ENCODE results near the gene CORO1C. TPM values are rescaled to one million over a fixed set of nuclear protein-coding genes. Genes with fewer than 3 reads are reported as not detected.
A peak's percentile ranks its signal among the peaks of the same experiment; 100 is the strongest.

Gene CORO1C
- total and polyA plus RNA-seq, 2 experiments from 2014 or later, result 170 to 403 TPM

DNA sequence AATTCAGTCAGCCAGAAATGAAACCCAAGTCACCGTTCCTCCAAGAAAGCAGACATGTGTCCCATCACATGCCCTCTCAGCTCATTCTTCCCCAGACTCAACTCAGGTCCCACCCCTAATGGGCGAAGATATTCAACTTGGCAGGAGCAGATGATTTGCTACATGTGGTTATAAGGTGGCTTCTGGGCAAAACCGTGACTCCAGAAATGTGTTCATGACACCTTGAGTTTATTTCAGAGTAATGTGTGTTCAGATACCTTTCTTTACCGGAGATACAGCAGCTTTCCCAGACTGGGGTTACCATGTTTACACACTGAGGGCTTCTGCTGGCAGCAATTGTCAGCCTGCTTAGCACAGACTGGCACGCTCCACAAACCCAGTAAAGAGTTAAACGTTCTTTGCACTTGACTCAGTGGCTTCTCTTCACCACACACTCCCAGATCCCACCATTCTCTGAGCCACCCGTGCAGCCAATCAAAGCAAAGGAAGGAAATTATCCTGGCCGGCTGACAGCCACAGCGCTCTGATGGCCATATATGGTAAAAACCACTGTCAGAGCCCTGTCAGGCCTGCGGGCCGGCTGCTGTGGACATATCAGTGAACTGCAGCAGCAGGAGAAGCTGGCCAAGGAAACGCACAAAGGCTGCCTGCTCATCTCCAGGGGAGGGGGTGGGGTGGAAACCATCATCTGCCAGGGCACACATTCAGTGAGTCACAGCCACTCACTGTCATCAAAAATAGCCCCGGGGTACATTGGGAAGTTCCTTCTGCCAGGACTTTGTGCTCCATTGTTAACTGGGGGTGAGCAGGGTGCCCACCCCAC lies 39.9 kb downstream of the CORO1C start:
- H3K9me2 ChIP-seq (ENCODE audit: insufficient read depth), result no peaks in the 10 kb centered on the region
- H3K79me2 ChIP-seq (ENCODE audit: insufficient read depth), result peaks cover 94% of the 10 kb centered on the region
- no peaks in the 10 kb centered on the region for H3K9me3 ChIP-seq (ENCODE audit: low read depth)
- H3F3A ChIP-seq (ENCODE audit: insufficient read depth), result peaks cover 89% of the 10 kb centered on the region
- H3K4me2 ChIP-seq (ENCODE audit: unreplicated experiment), result peak overlapping the region; percentile 87
- no peak for TF ChIP-seq EZH2phosphoT487 (IDR thresholded peaks at IDR 0.05; ENCODE audit: insufficient read depth, low read depth)
- no peak for TF ChIP-seq EZH2 (IDR thresholded peaks at IDR 0.05; ENCODE audit: insufficient read depth, poor library complexity, severe bottlenecking)
- 3% methylated on average over 13 of the region's 13 CpGs for WGBS, 2 experiments (ENCODE audit: low coverage in 1 of 2, low lambda C conversion rate in 2 of 2, missing lambda C conversion rate in 2 of 2)
- H3K9ac ChIP-seq, result peak overlapping the region; percentile 83
- H3K4me3 ChIP-seq, result peak overlapping the region; percentile 56
- in situ Hi-C loops (cut with MboI), result no loop called here
- DNase-seq, result peak; percentile 100
- H3K27ac ChIP-seq, result peak overlapping the region; percentile 99
- H3K27me3 ChIP-seq (replicated peaks; ENCODE audit: insufficient read depth), result no peaks in the 10 kb centered on the region
- peaks cover 79% of the 10 kb centered on the region for H3K4me1 ChIP-seq (ENCODE audit: insufficient read depth)
- H3K36me3 ChIP-seq (ENCODE audit: low read depth), result peaks cover 27% of the 10 kb centered on the region
- no peaks in the 10 kb centered on the region for H4K20me1 ChIP-seq (ENCODE audit: insufficient read depth)
- H2AFZ ChIP-seq, result no peak overlapping the region

DNA sequence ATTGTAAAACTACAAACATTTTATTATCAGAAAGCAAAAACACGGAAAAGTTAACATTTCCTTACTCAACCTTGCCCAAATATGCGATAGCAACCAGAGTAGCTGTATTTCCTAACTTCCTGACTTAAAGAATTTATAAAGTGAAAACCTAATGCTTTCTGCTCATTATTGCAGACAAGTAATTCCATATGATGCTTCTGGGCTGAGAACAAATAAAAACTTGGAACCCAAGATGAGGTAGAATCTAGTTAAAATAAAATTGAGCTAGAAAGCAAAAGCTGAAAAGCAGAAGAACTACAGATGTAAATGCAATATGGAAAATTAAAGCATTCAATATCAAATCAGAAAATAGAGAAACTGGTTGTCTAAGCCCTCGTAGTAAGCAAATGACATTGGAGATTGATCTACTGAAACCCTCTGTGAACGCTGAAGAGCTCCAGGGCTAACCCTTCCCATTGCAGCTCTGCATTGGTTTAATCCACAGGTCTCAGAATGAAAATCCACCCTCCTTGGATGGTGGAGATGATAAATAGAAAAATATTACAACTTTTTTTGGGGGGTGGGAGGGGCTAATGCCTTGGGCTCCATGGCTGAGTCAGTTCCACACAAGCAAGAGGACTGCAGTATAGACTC lies 40.7 kb downstream of the CORO1C start:
- Histone ChIP-seq H3K79me2 (ENCODE audit: insufficient read depth) (peaks cover 95% of the 10 kb centered on the region), H3K4me2 (ENCODE audit: unreplicated experiment) (peak overlapping the region; percentile 87), H3K36me3 (ENCODE audit: low read depth) (peaks cover 27% of the 10 kb centered on the region), H3K9me2 (ENCODE audit: insufficient read depth) (no peaks in the 10 kb centered on the region), H2AFZ (no peak overlapping the region), H4K20me1 (ENCODE audit: insufficient read depth) (no peaks in the 10 kb centered on the region), H3F3A (ENCODE audit: insufficient read depth) (peaks cover 89% of the 10 kb centered on the region), H3K9me3 (ENCODE audit: low read depth) (no peaks in the 10 kb centered on the region), H3K9ac (peak overlapping the region; percentile 83), H3K27me3 (replicated peaks; ENCODE audit: insufficient read depth) (no peaks in the 10 kb centered on the region), H3K4me1 (ENCODE audit: insufficient read depth) (peaks cover 81% of the 10 kb centered on the region), H3K4me3 (peak overlapping the region; percentile 56), H3K27ac (peak overlapping the region; percentile 99)
- in situ Hi-C loops (cut with MboI), result no loop called here
- TF ChIP-seq EZH2 (IDR thresholded peaks at IDR 0.05; ENCODE audit: insufficient read depth, poor library complexity, severe bottlenecking) (no peak), EZH2phosphoT487 (IDR thresholded peaks at IDR 0.05; ENCODE audit: insufficient read depth, low read depth) (no peak)
- whole genome bisulfite sequencing, 2 experiments (ENCODE audit: low coverage in 1 of 2, low lambda C conversion rate in 2 of 2, missing lambda C conversion rate in 2 of 2), result 2 to 5% methylated on average over 4 of the region's 4 CpGs
- peak; percentile 20 for DNase-seq

GRCh38 chr12:108690191-108690518 lies 41.2 kb downstream of the CORO1C start:
- no peak for DNase-seq
- no peaks in the 10 kb centered on the region for H3K9me3 ChIP-seq (ENCODE audit: low read depth)
- peak overlapping the region; percentile 83 for H3K9ac ChIP-seq
- in situ Hi-C loops (cut with MboI), result no loop called here
- peaks cover 81% of the 10 kb centered on the region for H3K4me1 ChIP-seq (ENCODE audit: insufficient read depth)
- peak overlapping the region; percentile 99 for H3K27ac ChIP-seq
- H3K79me2 ChIP-seq (ENCODE audit: insufficient read depth), result peaks cover 95% of the 10 kb centered on the region
- H3K36me3 ChIP-seq (ENCODE audit: low read depth), result peaks cover 22% of the 10 kb centered on the region
- TF ChIP-seq EZH2phosphoT487 (IDR thresholded peaks at IDR 0.05; ENCODE audit: insufficient read depth, low read depth), result no peak
- no peak for TF ChIP-seq EZH2 (IDR thresholded peaks at IDR 0.05; ENCODE audit: insufficient read depth, poor library complexity, severe bottlenecking)
- H2AFZ ChIP-seq, result no peak overlapping the region
- H3K27me3 ChIP-seq (replicated peaks; ENCODE audit: insufficient read depth), result no peaks in the 10 kb centered on the region
- peaks cover 89% of the 10 kb centered on the region for H3F3A ChIP-seq (ENCODE audit: insufficient read depth)
- no peaks in the 10 kb centered on the region for H3K9me2 ChIP-seq (ENCODE audit: insufficient read depth)
- peak overlapping the region; percentile 56 for H3K4me3 ChIP-seq
- H3K4me2 ChIP-seq (ENCODE audit: unreplicated experiment), result peak overlapping the region; percentile 87
- H4K20me1 ChIP-seq (ENCODE audit: insufficient read depth), result peaks cover 3% of the 10 kb centered on the region

- in situ Hi-C loops (cut with MboI), result no loop called here
- Histone ChIP-seq H3K27ac (peak overlapping the region; percentile 99), H3K79me2 (ENCODE audit: insufficient read depth) (peaks cover 95% of the 10 kb centered on the region), H3K36me3 (ENCODE audit: low read depth) (peaks cover 19% of the 10 kb centered on the region), H3K9me2 (ENCODE audit: insufficient read depth) (no peaks in the 10 kb centered on the region), H4K20me1 (ENCODE audit: insufficient read depth) (peaks cover 4% of the 10 kb centered on the region), H3K4me2 (ENCODE audit: unreplicated experiment) (peak overlapping the region; percentile 87), H3F3A (ENCODE audit: insufficient read depth) (peaks cover 87% of the 10 kb centered on the region), H3K9ac (peak overlapping the region; percentile 83), H3K4me3 (peak overlapping the region; percentile 56), H3K27me3 (replicated peaks; ENCODE audit: insufficient read depth) (no peaks in the 10 kb centered on the region), H3K9me3 (ENCODE audit: low read depth) (no peaks in the 10 kb centered on the region), H3K4me1 (ENCODE audit: insufficient read depth) (peaks cover 81% of the 10 kb centered on the region), H2AFZ (no peak overlapping the region)
- TF ChIP-seq EZH2 (IDR thresholded peaks at IDR 0.05; ENCODE audit: insufficient read depth, poor library complexity, severe bottlenecking), result no peak
- no peak for TF ChIP-seq EZH2phosphoT487 (IDR thresholded peaks at IDR 0.05; ENCODE audit: insufficient read depth, low read depth)
- WGBS, 2 experiments (ENCODE audit: low coverage in 1 of 2, low lambda C conversion rate in 2 of 2, missing lambda C conversion rate in 2 of 2), result 11 to 14% methylated on average over 7 of the region's 7 CpGs
- DNase-seq, result peak; percentile 54
These were observed 41.8 kb downstream of the CORO1C start for GRCh38 chr12:108689314-108690190.
